Measurements from ENCODE around the gene MSL1.

The MSL1 gene

DNA sequence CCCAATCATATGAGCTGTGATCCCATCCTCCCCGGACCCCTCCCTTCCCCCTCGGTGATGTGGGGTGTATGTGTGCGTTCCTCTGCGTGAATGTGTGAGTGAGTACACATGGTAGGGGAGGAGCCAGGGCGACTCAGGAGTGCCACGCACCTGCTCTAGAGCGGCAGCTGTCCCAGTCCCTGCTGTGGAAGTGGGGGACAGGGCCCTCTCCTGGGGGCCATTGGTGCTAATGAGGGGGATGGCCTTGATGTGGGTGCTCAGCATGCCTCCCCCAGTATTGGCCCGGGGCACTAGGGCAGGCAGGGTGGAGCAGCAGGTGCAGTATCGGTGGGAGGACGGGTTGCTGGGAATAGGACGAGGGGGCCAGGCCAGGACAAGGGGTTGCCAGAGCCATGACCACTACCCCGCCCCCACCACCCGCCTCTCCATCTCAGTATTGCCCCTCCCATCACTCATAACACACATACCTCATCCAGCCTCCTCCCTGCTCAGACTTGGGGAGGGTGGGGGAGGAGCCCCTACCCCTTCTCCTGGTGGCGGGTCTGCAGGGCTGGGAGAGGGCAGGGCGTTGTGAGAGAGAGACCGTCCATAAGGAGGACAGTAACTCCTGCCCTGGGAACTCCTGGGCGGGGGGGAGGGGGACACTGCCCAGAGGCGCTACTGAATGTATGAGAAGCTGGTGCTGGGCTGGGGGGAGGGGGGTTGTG is 29.9 kb upstream of the MSL1 start:
- DNase-seq, result no peak

DNA sequence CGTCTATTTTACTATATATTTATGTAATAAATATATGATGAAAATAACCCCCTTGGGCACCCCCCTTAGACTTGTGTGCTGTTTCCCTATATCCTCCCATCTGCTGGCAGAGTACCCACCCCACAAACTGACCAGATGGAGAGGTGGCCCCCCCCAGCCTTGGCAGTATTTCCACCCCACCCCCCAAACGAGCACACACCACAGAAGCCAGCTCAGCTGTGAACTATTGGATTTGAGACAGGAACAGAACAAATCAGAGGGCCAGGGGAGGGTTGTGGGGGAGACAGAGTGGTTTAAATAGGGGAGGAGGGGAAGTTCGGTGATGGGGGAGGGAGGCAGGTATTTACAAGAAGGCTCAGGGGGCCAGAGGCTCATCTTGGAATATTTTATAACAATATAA is 29.2 kb upstream of the MSL1 start:
- no peak for DNase-seq

DNA sequence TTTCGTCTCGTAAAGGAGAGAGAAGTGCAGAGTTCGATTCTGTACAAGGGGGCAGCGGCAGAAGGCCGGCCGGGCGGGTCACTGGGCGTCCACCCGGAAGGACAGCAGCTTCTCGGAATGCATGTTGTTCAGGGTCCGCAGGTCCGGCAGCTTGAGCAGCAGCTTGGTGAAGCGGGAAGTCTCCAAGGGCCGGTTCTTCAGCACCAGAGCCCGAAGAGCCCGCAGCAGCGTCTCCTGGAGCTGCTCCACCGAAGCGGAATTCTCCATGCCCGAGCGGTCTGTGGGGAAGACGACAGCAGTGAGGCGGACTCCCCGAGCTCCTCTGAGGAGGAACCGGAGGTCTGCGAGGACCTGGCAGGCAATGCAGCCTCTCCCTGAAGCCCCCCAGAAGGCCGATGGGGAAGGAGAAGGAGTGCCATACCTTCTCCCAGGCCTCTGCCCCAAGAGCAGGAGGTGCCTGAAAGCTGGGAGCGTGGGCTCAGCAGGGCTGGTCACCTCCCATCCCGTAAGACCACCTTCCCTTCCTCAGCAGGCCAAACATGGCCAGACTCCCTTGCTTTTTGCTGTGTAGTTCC is 28.7 kb upstream of the MSL1 start:
- no peak for DNase-seq

DNA sequence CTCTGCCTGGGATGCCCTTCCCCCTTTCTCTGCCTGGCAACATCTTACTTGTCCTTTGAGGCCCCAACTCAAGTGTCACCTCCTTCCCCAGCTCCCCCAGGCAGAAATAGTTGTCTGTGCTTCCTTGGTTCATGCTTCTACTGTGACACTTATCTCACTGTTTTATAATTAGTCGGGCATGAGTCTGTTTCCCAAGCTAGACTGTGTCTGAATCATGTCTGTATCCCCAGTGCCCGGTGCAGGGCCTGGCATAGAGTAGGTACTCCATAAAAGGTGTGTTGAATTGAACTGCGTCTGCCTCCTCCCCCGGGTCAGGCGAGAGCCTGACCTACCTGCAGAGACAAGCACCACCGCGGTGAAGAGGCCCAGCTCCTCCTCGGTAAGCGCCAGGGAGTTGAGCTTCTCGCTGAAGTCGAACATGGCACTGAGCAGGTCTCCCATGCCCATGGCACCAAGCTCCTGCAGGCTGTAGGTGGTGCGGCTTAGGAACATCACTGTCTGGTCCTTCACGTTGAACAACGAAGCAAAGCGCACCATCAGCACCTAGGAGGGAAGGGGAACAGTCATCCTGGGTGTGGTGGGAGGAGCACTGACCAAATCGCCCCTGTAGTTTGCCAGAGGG is 28.1 kb upstream of the MSL1 start:
- no peak for DNase-seq

DNA sequence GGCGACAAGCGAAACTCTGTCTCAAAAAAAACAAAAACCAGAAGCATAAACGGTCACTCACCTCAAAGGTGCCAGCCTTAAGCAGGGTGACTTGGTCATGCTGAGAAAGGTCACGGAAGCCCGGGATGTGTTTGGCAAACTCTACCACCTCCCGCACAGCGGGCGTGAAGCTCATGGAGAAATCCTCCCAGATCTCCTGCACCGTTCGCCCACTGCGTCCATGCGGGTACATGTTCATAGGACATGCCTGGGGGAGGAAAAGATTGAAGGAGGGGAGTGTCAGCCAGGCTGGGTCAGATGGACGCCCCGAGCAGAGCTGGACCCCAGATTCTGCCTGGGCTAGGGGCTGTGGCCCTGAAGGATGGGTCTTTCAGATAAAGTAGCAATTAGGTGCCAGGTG is 26.9 kb upstream of the MSL1 start:
- no peak for DNase-seq

- no peak for DNase-seq
These were observed 26.3 kb upstream of the MSL1 start for GRCh38 chr17:40095351-40095943.

GRCh38 chr17:40095944-40096791 is 25.6 kb upstream of the MSL1 start:
- DNase-seq, result no peak

DNA sequence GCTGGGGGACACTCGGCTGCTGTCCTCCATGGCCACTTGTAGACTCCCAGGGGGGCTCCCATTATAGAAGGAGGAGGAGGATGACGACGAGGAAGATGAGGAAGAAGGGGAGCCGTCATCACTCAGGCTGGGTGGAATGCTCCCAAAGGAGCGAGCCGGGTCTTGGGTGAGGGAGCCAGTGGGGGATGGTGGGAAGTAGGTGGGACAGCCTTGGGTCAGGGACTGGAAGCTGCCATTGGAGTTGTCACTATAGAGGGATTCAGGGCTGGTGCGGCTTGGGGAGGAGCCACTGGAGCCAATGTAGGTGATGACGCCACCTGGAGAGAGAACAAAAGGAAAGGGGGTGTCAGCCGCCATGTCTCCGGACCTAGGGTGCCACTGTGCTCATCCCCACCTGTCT is 24.7 kb upstream of the MSL1 start:
- no peak for DNase-seq

DNA sequence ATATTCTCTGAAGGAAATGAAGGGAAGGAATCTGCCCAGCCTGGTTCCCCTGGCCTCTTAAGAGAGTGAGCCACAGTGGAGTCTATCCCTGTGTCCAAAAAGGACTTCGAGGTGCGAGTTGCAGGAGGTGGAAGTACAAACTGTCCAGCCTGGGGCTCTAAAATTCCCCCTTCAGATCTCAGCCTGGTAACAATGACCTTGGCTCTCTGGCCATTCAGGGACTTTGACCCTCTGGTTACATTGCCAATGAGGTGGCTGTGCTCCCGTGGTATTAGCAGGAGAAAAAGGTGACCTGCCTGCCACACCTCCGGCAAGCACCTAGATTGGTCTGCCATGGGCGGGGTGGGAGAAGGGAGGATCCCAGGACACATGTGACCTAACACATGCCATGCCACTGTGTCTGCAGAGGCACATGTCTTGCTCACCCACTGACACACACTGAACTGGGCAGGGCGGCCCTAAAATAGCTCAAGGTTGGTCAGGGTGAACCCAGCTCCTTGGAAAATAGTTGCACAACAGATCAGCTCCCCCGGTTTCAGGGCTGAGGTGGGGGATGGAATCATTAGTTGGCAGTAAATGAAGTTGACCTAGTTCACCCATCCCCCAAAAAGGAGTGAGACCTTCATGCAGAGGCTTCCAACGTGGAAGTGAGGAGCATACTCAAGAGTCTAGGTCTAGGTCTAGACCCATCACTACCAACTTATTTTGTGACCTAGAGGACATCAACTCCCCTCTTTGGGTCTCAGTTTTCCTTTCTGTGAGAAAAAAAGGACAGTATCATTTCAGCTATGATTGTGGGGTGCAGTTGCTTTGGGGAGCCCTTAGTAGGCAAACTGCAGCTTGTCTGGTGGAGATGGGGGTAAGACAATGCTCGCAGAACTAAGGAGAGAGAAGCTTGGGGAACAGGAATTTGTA is 23.6 kb upstream of the MSL1 start:
- DNase-seq, result no peak

DNA sequence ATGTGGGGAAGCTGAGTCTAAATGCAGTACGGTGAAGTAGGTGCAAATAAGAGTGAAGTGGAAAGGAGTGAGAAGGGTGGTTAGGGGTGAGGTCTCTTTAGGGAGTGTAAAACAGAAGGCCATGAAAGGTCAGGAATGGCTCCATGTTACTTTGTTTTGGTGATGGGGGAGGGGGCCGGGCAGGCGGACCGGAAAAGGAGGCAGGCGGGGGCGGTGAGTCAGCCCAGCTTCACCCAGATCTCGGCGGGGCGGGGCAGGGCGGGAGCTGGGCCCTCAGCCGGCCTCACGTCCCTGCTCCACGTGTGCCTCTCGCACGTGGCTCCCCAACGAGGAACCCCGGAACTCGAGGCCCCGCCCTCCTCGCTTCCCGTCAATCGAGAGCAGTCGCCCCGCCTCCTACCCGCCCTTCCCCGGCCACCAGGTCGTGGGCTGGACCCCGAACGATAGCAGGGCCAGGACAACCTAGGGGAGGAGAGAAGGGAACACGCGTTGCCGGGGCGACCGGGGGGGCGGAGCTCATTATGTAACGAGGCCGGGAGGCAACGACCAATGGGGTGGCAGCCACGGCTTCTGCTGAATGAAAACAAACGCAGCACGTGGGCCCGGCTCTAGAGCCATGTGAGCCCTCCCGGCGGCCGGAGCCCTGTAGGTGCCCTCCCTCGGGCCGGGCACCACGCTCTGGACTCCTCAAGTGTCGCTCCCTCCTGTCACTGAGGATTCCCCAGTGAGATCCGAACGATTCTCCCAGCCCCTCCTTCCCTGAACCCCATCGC is 22.7 kb upstream of the MSL1 start:
- peak; percentile 80 for DNase-seq

DNA sequence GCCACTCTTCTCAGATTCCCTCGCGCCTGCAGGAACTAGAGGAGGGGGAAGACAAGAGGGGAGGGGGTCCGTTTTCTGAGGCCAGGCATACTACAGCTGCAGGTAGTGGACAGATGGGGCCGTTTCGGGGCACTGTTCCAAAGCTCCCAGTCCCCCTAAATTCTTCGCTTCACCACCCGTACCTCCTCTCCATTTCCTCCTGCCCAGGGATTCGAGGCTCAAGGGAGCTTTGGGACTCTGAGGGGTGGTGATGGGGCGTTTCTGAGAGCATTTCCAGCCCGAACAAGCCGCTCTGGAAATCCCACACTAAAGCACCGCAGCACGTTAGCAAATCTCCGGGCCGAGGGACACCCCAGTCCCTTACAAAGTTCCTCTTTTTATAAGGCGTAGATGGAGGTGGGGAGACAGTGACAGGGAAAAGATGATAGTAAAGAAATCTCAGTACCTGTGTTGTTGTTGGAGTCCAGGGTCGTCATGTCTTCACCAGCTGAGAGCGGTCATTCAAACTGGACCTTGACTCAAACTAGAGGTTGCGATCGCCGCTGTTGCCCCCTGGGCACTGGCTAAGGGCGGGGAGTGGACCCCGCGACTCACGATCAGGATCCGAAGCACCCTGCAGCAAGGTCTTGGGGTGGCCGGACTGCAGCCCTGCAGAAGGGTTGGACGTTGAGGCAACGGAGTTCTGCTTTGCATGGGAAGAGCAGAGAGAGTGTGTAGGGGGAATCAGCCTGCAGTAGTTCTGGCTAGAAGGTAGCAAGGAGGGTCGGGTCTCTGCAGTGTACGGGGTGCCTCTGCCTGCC is 22.0 kb upstream of the MSL1 start:
- DNase-seq, result no peak

- DNase-seq, result no peak
These were observed 21.4 kb upstream of the MSL1 start, which contains the start of gene NR1D1 for GRCh38 chr17:40100419-40100668. Gene NR1D1 (minus strand): TSS chr17:40100589. CDS start chr17:40100094, 495 bp downstream.

GRCh38 chr17:40100669-40101366 is 21.0 kb upstream of the MSL1 start:
- peak; percentile 89 for DNase-seq

DNA sequence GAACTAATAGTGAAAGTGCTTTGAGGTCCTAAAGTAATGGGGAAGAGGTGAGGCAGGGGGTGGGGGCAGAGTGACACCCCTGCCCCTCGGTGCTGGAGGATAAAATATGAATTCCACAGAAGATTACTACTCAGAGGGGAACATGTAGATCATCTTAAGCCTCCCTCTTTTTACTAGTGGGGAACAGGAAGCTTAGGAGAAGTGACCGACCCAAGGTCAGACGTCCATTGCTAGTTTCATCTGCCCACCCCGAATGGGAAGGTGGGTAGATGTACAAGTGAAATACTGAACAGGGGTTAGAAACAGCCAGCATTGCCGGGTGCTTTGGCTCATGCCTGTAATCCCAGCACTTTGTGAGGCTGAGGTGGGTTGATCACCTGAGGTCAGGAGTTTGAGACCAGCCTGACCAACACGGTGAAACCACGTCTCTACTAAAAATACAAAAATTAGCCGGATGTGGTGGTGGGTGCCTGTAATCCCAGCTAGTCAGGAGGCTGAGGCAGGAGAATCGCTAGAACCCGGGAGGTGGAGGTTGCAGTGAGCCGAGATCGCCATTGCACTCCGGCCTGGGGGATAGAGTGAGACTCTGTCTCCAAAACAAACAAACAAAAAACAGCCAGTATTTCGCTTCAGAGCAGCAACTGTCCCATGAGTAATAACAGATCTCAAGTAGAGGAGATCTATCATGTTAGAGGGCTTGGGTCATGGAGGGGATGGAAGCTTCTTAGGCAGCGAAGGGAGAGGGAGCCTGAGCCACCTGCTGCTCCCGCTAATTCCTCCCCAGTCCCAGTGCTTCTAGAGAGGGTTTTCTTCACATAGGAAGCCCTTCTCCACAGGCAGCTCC is 20.2 kb upstream of the MSL1 start:
- no peak for DNase-seq

- DNase-seq, result no peak
These were observed 18.6 kb upstream of the MSL1 start for GRCh38 chr17:40103071-40103661.

DNA sequence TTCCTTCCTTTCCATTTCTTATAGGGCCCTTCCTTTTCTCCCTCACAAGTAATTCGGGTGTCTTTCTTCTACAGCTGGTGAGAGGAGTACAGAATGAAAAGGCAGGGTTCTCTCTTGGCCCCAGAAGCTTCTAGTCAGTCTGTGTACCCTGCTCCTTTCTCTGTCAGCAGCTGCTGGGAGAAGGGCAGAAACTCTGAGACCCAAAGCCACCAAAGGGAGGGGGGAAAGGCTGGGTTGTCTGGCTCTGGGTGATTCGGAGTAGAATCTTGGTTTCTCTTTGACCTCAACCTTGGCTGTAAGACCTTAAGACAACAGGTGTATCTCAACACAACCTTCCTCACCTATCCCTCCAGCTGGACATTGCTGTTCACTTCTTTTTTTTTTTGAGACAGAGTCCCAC is 18.1 kb upstream of the MSL1 start:
- DNase-seq, result no peak

GRCh38 chr17:40104594-40105486 is 16.9 kb upstream of the MSL1 start:
- DNase-seq, result no peak

Data from NCI-H526 treated with DMSO at 0.1 percent for 48 hours (cell line).